GM12801 (cell line): ENCODE data around the gene RPN2.

ENCODE experiments used
- TF ChIP-seq, protein P1 (sequence below): IDR thresholded peaks from one replicate; pipeline ENCODE4 v1.5.1; 2011; ENCODE audit warnings: control low read depth; ENCODE audit not compliant: insufficient read length; ENCODE audit errors: extremely low read depth

Gene RPN2

DNA sequence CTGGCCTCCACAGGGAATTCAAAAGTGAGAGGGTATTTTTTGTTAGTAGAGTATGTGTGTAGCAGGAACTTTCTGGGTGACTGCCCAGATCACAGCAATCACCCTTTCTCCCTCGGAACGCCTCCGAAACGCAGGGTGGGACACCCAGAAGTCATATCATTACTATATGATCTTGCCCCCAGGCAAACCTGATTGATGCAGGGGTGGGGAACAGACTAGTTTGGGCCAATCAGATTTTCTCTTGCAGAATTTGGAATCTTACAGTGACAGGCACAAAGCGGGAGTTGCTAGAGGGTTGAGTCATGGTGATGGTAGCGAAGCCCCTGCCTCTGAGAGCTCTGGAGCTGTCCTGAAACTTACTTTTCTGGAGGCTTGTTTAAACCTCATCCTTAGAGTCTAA is 16.5 kb upstream of the RPN2 start:
- TF ChIP-seq, protein P1, sequence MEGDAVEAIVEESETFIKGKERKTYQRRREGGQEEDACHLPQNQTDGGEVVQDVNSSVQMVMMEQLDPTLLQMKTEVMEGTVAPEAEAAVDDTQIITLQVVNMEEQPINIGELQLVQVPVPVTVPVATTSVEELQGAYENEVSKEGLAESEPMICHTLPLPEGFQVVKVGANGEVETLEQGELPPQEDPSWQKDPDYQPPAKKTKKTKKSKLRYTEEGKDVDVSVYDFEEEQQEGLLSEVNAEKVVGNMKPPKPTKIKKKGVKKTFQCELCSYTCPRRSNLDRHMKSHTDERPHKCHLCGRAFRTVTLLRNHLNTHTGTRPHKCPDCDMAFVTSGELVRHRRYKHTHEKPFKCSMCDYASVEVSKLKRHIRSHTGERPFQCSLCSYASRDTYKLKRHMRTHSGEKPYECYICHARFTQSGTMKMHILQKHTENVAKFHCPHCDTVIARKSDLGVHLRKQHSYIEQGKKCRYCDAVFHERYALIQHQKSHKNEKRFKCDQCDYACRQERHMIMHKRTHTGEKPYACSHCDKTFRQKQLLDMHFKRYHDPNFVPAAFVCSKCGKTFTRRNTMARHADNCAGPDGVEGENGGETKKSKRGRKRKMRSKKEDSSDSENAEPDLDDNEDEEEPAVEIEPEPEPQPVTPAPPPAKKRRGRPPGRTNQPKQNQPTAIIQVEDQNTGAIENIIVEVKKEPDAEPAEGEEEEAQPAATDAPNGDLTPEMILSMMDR: no peak

DNA sequence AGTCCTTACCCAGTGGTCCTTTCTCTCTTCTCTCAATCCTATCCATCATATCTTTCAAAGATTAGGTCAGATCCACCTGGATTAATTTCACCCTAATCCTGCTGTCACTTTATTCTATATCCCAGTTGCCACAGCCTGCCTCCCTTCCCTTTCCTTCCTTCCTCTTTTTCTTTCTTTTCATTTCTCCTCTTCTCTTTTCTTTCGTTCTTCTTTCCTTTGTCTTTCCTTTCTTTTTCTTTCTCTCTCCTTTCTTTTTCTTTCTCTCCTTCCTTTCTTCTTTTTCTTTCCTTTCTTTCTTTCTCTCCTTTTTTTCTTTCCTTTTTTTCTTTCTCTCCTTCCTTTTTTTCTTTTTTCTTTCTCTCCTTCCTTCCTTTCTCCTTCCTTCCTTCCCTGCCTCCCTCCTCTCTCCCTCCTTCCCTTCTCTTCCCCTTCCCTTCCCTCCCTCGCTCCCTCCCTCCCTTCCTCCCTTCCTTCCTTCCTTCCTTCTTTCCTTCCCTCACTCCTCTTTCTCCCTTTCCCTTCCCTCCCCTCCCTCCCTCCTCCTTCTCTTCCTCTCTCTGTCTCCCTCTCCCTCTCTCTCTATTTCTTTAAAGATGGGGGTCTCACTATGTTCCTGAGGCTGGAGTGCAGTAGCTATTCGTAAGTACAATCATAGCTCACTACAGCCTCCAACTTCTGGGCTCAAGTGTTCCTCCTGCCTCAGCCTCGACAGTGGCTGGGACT is 15.1 kb upstream of the RPN2 start:
- TF ChIP-seq, protein P1: no peak

DNA sequence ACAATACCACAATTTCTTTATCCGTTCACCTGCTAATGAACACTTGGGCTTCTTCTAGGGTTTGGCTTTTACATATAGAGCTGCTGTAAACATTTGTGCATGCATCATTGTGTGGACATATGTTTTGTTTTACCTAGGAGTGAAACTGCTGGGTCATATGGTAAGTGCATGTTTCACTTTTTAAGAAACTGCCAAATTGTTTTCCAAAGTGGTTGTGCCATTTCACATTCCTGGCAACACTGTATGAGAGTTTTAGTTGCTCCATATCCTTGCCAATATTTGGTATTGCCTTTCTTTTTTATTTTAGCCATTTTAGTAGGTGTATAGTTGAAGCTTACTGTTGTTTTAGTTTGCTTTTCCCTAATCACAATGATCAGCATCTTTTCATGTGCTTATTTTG is 14.1 kb upstream of the RPN2 start:
- TF ChIP-seq, protein P1: no peak

DNA sequence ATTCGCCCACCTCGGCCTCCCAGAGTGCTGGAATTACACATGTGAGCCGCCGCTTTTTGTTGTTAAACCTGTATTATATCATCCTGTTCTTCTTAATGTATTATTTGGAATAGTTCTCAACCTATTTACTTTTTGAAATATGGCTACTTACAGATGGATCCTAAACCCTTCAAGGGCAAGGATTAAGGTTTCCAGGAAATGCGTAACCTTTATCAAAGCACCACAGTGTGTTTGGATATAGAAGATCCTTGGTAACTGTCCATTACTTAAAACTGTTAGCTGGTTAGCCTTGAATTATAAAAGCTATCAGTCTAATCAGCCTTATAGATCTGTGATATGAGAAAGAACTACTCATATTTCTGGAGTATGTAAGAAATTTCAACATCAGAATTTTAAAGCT is 12.3 kb upstream of the RPN2 start:
- TF ChIP-seq, protein P1: no peak

DNA sequence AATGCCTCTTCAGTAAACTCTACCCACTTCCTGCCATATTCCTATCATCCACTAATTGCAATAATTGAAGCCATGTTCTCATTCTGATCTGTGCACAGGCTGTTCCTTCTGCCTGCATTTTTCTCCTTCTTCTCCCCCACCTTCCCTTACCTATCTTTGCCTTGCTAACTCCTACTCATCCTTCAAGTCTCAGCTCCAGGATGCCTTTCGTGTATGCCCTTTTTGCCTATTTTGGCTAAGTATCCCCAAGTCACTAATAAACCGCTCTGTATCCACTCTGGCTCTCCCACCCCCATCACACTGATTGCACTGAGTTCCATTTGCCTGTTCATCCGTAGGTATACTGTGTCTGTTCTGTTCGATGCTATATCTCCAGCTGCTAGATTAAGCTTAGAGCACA is 6.3 kb upstream of the RPN2 start:
- TF ChIP-seq, protein P1: no peak

DNA sequence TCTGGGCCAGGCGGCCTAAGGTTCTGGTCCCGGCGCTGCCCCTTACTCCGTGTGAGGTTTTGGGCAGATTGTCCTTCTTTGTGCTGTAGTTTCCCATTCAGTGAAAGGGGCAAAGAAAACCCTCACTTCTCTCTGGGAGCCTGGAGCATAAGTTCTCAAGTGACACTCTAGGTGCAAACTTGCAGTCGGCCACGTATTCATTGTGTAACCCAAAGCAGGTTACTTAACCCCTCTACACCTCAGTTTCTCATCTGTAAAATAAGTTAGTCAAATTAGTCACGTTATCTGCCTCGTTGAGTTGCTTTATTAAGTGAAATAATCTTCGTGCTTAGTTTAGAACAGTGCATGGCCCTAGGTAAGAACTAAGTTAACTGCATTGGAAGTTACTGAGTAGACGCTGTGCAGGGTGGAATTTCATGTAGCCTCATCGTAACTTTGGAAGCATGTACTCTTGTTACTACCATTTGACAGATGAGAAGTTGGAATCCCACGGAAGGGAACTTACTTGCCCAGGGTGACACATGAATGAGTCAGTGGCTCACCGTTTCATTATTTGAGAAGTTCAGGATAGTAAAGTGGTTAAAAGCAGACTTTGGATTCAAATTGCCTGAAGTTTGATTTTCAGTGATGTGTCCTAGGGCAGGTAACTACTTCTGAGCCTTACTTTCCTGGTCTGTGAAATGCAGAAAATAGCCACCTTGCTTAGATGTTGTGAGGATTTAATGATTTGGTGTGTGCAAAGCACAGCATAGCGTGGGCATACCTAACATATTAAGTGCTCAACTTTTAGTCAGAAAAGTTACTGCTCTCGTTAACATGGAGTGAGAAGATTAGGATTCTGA is 774 bp downstream of the RPN2 start:
- TF ChIP-seq, protein P1: no peak

DNA sequence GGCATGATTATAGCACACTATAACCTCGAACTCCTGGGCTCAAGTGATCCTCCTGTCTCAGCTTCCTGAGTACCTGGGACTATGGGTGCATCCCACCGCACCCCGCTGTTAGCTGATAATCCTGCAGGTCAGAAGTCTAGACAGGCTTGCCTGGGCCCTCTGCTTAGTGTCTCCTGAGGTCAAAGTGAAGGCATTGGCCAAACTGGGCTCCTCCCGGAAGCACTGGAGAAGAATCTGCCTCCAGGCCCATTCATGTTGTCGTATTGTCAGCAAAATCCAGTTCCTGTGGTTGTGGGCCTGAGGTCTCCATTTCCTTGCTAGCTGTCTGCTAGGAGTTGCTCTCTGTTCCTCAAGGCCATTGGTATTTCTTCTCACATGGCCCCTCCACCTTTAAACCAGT is 6.6 kb downstream of the RPN2 start:
- TF ChIP-seq, protein P1: no peak
